Measurements from ENCODE around the gene LMTK3.

DNA sequence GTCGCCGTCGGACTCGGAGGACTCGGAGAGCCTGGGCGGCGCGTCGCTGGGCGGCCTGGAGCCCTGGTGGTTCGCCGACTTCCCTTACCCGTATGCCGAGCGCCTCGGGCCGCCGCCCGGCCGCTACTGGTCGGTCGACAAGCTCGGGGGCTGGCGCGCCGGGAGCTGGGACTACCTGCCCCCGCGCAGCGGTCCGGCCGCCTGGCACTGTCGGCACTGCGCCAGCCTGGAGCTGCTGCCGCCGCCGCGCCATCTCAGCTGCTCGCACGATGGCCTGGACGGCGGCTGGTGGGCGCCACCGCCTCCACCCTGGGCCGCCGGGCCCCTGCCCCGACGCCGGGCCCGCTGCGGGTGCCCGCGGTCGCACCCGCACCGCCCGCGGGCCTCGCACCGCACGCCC lies 68.4 kb downstream of the LMTK3 start:
- TF ChIP-seq, protein P1, sequence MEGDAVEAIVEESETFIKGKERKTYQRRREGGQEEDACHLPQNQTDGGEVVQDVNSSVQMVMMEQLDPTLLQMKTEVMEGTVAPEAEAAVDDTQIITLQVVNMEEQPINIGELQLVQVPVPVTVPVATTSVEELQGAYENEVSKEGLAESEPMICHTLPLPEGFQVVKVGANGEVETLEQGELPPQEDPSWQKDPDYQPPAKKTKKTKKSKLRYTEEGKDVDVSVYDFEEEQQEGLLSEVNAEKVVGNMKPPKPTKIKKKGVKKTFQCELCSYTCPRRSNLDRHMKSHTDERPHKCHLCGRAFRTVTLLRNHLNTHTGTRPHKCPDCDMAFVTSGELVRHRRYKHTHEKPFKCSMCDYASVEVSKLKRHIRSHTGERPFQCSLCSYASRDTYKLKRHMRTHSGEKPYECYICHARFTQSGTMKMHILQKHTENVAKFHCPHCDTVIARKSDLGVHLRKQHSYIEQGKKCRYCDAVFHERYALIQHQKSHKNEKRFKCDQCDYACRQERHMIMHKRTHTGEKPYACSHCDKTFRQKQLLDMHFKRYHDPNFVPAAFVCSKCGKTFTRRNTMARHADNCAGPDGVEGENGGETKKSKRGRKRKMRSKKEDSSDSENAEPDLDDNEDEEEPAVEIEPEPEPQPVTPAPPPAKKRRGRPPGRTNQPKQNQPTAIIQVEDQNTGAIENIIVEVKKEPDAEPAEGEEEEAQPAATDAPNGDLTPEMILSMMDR (IDR thresholded peaks at IDR 0.05 in 8 of 11, conservative IDR thresholded peaks at IDR 0.05 in 3 of 11) = no peak
- TF ChIP-seq POLR2AphosphoS5 (IDR thresholded peaks at IDR 0.05) = no peak
- no peak for TF ChIP-seq POLR2A (IDR thresholded peaks at IDR 0.05)
